ENCODE measurements around the gene ADGRL4.

DNA sequence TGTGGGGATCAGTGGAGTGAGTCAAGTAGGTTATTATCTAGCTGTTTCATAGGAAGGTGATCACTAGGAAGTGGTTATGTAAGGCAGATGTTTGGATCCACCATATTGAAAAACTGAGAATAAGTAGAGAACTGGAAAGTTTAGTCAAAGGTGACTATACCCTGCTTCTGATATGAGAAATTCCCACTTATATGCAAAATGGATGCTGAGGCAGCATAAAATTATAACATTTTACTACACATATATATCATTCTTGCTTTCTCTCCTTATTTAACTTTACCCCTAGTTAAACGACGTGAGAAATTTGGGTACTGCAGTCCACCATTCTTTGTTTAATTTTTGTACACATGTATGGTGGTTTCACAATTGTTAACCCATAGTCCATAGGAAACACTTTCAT, 142.4 kb downstream of the ADGRL4 start:
- TF ChIP-seq, protein P1, sequence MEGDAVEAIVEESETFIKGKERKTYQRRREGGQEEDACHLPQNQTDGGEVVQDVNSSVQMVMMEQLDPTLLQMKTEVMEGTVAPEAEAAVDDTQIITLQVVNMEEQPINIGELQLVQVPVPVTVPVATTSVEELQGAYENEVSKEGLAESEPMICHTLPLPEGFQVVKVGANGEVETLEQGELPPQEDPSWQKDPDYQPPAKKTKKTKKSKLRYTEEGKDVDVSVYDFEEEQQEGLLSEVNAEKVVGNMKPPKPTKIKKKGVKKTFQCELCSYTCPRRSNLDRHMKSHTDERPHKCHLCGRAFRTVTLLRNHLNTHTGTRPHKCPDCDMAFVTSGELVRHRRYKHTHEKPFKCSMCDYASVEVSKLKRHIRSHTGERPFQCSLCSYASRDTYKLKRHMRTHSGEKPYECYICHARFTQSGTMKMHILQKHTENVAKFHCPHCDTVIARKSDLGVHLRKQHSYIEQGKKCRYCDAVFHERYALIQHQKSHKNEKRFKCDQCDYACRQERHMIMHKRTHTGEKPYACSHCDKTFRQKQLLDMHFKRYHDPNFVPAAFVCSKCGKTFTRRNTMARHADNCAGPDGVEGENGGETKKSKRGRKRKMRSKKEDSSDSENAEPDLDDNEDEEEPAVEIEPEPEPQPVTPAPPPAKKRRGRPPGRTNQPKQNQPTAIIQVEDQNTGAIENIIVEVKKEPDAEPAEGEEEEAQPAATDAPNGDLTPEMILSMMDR (IDR thresholded peaks at IDR 0.05; ENCODE audit: low read length): no peak
- TF ChIP-seq EZH2 (optimal IDR thresholded peaks at IDR 0.05; ENCODE audit: low read depth, low read length): no peak

Data from MM.1S (cell line).